MM.1S (cell line): ENCODE data around the gene MLLT10.

Source experiments
- DNase-seq: peaks from one replicate; pipeline ENCODE4 v3.0.0-alpha.2; 2015
- H2AFZ ChIP-seq: fragments of 300-600 bp; sonication (generic); 2 replicates; pipeline ENCODE4 v1.6.0; 2016; ENCODE audit warnings: antibody characterized with exemption, low read length
- H3F3A ChIP-seq: fragments of 300-600 bp; sonication (generic); 2 replicates; pipeline ENCODE4 v1.6.1; 2016; ENCODE audit warnings: mild to moderate bottlenecking, antibody characterized with exemption, low read length, moderate library complexity, mixed read lengths; ENCODE audit not compliant: insufficient read depth
- H3K27ac ChIP-seq: fragments of 300-600 bp; sonication (generic); 2 replicates; pipeline ENCODE4 v1.5.1; 2016; ENCODE audit warnings: mild to moderate bottlenecking, low read length
- H3K27me3 ChIP-seq: fragments of 300-600 bp; sonication (generic); replicated peaks from 2 replicates; pipeline ENCODE4 v1.6.0; 2016; ENCODE audit warnings: low read length; ENCODE audit not compliant: insufficient read depth
- H3K36me3 ChIP-seq: fragments of 300-600 bp; sonication (generic); replicated peaks from 2 replicates; pipeline ENCODE4 v1.6.1; 2016; ENCODE audit warnings: mild to moderate bottlenecking, low read length, mixed read lengths; ENCODE audit not compliant: insufficient read depth
- H3K4me1 ChIP-seq: fragments of 300-600 bp; sonication (generic); 2 replicates; pipeline ENCODE4 v1.6.1; 2016; ENCODE audit warnings: low read length, mixed read lengths
- H3K4me2 ChIP-seq: fragments of 300-600 bp; sonication (generic); 2 replicates; pipeline ENCODE4 v1.6.0; 2016; ENCODE audit warnings: low read depth, low read length
- H3K4me3 ChIP-seq: fragments of 300-600 bp; sonication (generic); 2 replicates; pipeline ENCODE4 v1.5.1; 2016; ENCODE audit warnings: low read length, mixed read lengths
- H3K79me2 ChIP-seq: fragments of 300-600 bp; sonication (generic); 2 replicates; pipeline ENCODE4 v1.6.1; 2016; ENCODE audit warnings: mixed run types, low read length, mixed read lengths
- H3K9ac ChIP-seq: fragments of 300-600 bp; sonication (generic); 2 replicates; pipeline ENCODE4 v1.6.1; 2016; ENCODE audit warnings: low read length, mixed read lengths
- H3K9me2 ChIP-seq: fragments of 300-600 bp; sonication (generic); replicated peaks from 2 replicates; pipeline ENCODE4 v1.6.1; 2016; ENCODE audit warnings: mild to moderate bottlenecking, low read length, mixed read lengths; ENCODE audit not compliant: insufficient read depth
- H3K9me3 ChIP-seq: fragments of 300-600 bp; sonication (generic); replicated peaks from 2 replicates; pipeline ENCODE4 v1.6.1; 2016; ENCODE audit warnings: mild to moderate bottlenecking, low read length, mixed read lengths; ENCODE audit not compliant: insufficient read depth
- H4K20me1 ChIP-seq: fragments of 300-600 bp; sonication (generic); 2 replicates; pipeline ENCODE4 v1.6.1; 2016; ENCODE audit warnings: mild to moderate bottlenecking, low read length, moderate library complexity, mixed read lengths; ENCODE audit not compliant: insufficient read depth
- EZH2 ChIP-seq: fragments of 300-600 bp; sonication (generic); optimal IDR thresholded peaks from 2 replicates; pipeline ENCODE3; 2017; ENCODE audit warnings: low read depth, mild to moderate bottlenecking, antibody characterized with exemption, low read length, mixed read lengths
- EZH2phosphoT487 ChIP-seq: fragments of 300-600 bp; sonication (generic); IDR thresholded peaks from 2 replicates; pipeline ENCODE4 v1.6.1; 2018; ENCODE audit warnings: antibody characterized with exemption, low read length
- TF ChIP-seq, protein P1 (sequence below): fragments of 300-600 bp; sonication (generic); IDR thresholded peaks from 2 replicates; pipeline ENCODE4 v1.5.1; 2016; ENCODE audit warnings: antibody characterized with exemption, low read length, mixed read lengths

Gene MLLT10

GRCh38 chr10:21719502-21719901, 185.5 kb downstream of the MLLT10 start:
- Histone ChIP-seq H3K4me1 (peaks cover 17% of the 10 kb centered on the region), H3F3A (peaks cover 4% of the 10 kb centered on the region; the same call in 1 of the 2 replicates), H3K27ac (no peak overlapping the region), H3K27me3 (no peaks in the 10 kb centered on the region), H3K4me3 (no peak overlapping the region), H3K79me2 (0 out of 2 replicates have a peak, but pooled peaks cover 6% of the 10 kb centered on the region), H3K36me3 (0 out of 2 replicates have a peak, but pooled peaks cover 2% of the 10 kb centered on the region), H3K9ac (no peak overlapping the region), H3K9me3 (no peaks in the 10 kb centered on the region), H2AFZ (no peak overlapping the region), H3K9me2 (no peaks in the 10 kb centered on the region), H3K4me2 (no peak overlapping the region), H4K20me1 (no peaks in the 10 kb centered on the region)
- TF ChIP-seq, protein P1, sequence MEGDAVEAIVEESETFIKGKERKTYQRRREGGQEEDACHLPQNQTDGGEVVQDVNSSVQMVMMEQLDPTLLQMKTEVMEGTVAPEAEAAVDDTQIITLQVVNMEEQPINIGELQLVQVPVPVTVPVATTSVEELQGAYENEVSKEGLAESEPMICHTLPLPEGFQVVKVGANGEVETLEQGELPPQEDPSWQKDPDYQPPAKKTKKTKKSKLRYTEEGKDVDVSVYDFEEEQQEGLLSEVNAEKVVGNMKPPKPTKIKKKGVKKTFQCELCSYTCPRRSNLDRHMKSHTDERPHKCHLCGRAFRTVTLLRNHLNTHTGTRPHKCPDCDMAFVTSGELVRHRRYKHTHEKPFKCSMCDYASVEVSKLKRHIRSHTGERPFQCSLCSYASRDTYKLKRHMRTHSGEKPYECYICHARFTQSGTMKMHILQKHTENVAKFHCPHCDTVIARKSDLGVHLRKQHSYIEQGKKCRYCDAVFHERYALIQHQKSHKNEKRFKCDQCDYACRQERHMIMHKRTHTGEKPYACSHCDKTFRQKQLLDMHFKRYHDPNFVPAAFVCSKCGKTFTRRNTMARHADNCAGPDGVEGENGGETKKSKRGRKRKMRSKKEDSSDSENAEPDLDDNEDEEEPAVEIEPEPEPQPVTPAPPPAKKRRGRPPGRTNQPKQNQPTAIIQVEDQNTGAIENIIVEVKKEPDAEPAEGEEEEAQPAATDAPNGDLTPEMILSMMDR = no peak
- no peak for TF ChIP-seq EZH2
- DNase-seq = no peak

- no peak overlapping the region for H3K4me3 ChIP-seq
- H3K79me2 ChIP-seq = 0 out of 2 replicates have a peak, but pooled peaks cover 6% of the 10 kb centered on the region
- no peaks in the 10 kb centered on the region for H4K20me1 ChIP-seq
- TF ChIP-seq EZH2 = no peak
- H3K9ac ChIP-seq = no peak overlapping the region
- no peak for DNase-seq
- H2AFZ ChIP-seq = no peak overlapping the region
- no peaks in the 10 kb centered on the region for H3K27me3 ChIP-seq
- H3K27ac ChIP-seq = no peak overlapping the region
- no peaks in the 10 kb centered on the region for H3K9me2 ChIP-seq
- H3F3A ChIP-seq = peaks cover 10% of the 10 kb centered on the region
- no peak overlapping the region for H3K4me2 ChIP-seq
- H3K36me3 ChIP-seq = no peaks in the 10 kb centered on the region
- peaks cover 21% of the 10 kb centered on the region for H3K4me1 ChIP-seq
- no peaks in the 10 kb centered on the region for H3K9me3 ChIP-seq
These were observed 186.1 kb downstream of the MLLT10 start for GRCh38 chr10:21720090-21720489.

- TF ChIP-seq EZH2 (no peak), EZH2phosphoT487 (no peak)
- TF ChIP-seq, protein P1 = no peak
- Histone ChIP-seq H3K9me3 (no peaks in the 10 kb centered on the region), H3K9me2 (no peaks in the 10 kb centered on the region), H3K27me3 (no peaks in the 10 kb centered on the region), H3K4me1 (peaks cover 23% of the 10 kb centered on the region), H3K36me3 (no peaks in the 10 kb centered on the region), H2AFZ (no peak overlapping the region), H3F3A (peaks cover 13% of the 10 kb centered on the region), H3K4me3 (no peak overlapping the region), H3K79me2 (0 out of 2 replicates have a peak, but pooled peaks cover 6% of the 10 kb centered on the region), H3K4me2 (no peak overlapping the region), H4K20me1 (no peaks in the 10 kb centered on the region), H3K27ac (no peak overlapping the region), H3K9ac (no peak overlapping the region)
- no peak for DNase-seq
These were observed 187.1 kb downstream of the MLLT10 start for GRCh38 chr10:21721000-21721665.

GRCh38 chr10:21722209-21722608, 188.2 kb downstream of the MLLT10 start:
- Histone ChIP-seq H3K36me3 (no peaks in the 10 kb centered on the region), H3K9me2 (no peaks in the 10 kb centered on the region), H3K79me2 (0 out of 2 replicates have a peak, but pooled peaks cover 6% of the 10 kb centered on the region), H3K4me1 (peaks cover 23% of the 10 kb centered on the region), H3K27ac (no peak overlapping the region), H2AFZ (no peak overlapping the region), H3K4me2 (no peak overlapping the region), H3K9me3 (no peaks in the 10 kb centered on the region), H3K4me3 (no peak overlapping the region), H4K20me1 (no peaks in the 10 kb centered on the region), H3K27me3 (no peaks in the 10 kb centered on the region), H3F3A (peaks cover 13% of the 10 kb centered on the region), H3K9ac (no peak overlapping the region)
- TF ChIP-seq EZH2phosphoT487 (no peak), EZH2 (no peak)
- DNase-seq = no peak
